Activated naive CD4-positive, alpha-beta T cell treated with anti-CD3 and anti-CD28 coated beads, Interleukin-2, amount 10 ng/mL, durations not matched to agents 7 days and 5 days (primary cell): Measurements from ENCODE around the gene FNIP1.

Experiments
- CTCF ChIA-PET: fragments of 350-600 bp; sonication (Branson Sonifier 250); formaldehyde crosslinking; loops from one replicate; lab custom pipeline; 2021; ENCODE audit warnings: antibody characterized with exemption; lab: Charles Lee
- DNase-seq: peaks from one replicate; pipeline ENCODE4 v3.0.0-alpha.2; 2020
- H3K27ac Mint-ChIP-seq: one replicate; pipeline ENCODE4 v1.8.0; 2021; ENCODE audit warnings: mild to moderate bottlenecking, moderate library complexity, mixed read lengths
- H3K27me3 Mint-ChIP-seq: one replicate; pipeline ENCODE4 v1.8.0; 2021; ENCODE audit warnings: mild to moderate bottlenecking, mixed read lengths
- H3K36me3 Mint-ChIP-seq: one replicate; pipeline ENCODE4 v1.8.0; 2021; ENCODE audit warnings: mixed read lengths
- H3K4me1 Mint-ChIP-seq: one replicate; pipeline ENCODE4 v1.8.0; 2021; ENCODE audit warnings: mixed read lengths
- H3K4me3 Mint-ChIP-seq: one replicate; pipeline ENCODE4 v1.8.0; 2021; ENCODE audit warnings: mild to moderate bottlenecking, moderate library complexity, mixed read lengths
- H3K9me3 Mint-ChIP-seq: one replicate; pipeline ENCODE4 v1.8.0; 2021; ENCODE audit warnings: mixed read lengths

The FNIP1 gene

GRCh38 chr5:131776450-131776849 is 20.4 kb downstream of the FNIP1 start:
- CTCF ChIA-PET = no interaction called here
- no peak overlapping the region for H3K4me3 Mint-ChIP-seq

GRCh38 chr5:131774652-131775367 is 22.0 kb downstream of the FNIP1 start:
- no peak overlapping the region for H3K27ac Mint-ChIP-seq
- DNase-seq = no peak
- H3K4me3 Mint-ChIP-seq = no peak overlapping the region
- H3K36me3 Mint-ChIP-seq = peaks cover 4% of the 10 kb centered on the region
- CTCF ChIA-PET = no interaction called here
- H3K27me3 Mint-ChIP-seq = no peaks in the 10 kb centered on the region
- no peaks in the 10 kb centered on the region for H3K4me1 Mint-ChIP-seq
- no peaks in the 10 kb centered on the region for H3K9me3 Mint-ChIP-seq

More at GRCh38 chr5:131776450-131776849, 20.4 kb downstream of the FNIP1 start:
- peaks cover 7% of the 10 kb centered on the region for H3K4me1 Mint-ChIP-seq
- no peak for DNase-seq
- H3K27me3 Mint-ChIP-seq = no peaks in the 10 kb centered on the region
- H3K36me3 Mint-ChIP-seq = peaks cover 12% of the 10 kb centered on the region
- H3K9me3 Mint-ChIP-seq = no peaks in the 10 kb centered on the region
- no peak overlapping the region for H3K27ac Mint-ChIP-seq

DNA sequence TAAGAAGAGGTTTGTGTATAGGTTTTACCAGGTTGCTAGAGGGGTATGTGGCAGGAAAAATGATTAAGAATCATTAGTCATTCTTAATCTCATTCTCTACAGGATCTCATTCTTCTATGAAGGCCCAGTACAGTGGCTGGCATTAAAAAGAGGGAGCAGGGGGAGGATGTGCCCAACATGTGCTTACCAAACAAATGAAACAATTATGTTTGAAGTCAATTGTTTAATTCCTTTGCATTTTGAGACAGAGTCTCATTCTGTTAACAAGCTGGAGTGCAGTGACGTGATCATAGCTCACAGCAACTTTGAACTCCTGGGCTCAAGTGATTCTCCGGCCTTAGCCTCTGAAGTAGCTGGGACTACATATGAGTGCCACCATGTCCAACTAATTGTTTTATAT is 23.0 kb downstream of the FNIP1 start:
- Mint-ChIP-seq H3K9me3 (no peaks in the 10 kb centered on the region), H3K27me3 (no peaks in the 10 kb centered on the region), H3K4me3 (no peak overlapping the region), H3K4me1 (no peaks in the 10 kb centered on the region), H3K27ac (no peak overlapping the region), H3K36me3 (peaks cover 4% of the 10 kb centered on the region)
- DNase-seq = no peak
- CTCF ChIA-PET = no interaction called here

DNA sequence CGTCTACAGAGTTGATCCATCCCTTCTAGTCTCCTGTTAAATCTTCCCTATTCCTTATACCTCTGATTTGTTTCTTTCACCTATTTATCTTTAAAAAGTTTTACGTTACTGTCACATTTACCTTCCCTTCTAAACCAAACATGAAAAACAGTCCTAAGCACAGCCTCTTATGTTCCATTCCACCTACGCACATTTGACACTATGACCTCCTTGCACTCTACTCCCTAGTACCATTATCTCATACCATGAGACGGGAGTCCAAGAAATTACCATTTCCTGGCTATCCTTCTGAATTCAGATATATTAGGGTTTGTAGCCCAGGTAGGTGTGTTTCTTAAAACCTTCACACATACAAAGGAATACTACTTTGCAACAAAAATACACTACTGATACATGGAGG is 25.1 kb downstream of the FNIP1 start:
- Mint-ChIP-seq H3K36me3 (peaks cover 5% of the 10 kb centered on the region), H3K27ac (no peak overlapping the region), H3K4me3 (no peak overlapping the region), H3K4me1 (no peaks in the 10 kb centered on the region), H3K27me3 (no peaks in the 10 kb centered on the region), H3K9me3 (peaks cover 3% of the 10 kb centered on the region)
- DNase-seq = no peak
- CTCF ChIA-PET = no interaction called here

GRCh38 chr5:131769961-131770360 is 26.9 kb downstream of the FNIP1 start:
- CTCF ChIA-PET = no interaction called here
- H3K4me3 Mint-ChIP-seq = no peak overlapping the region
- no peaks in the 10 kb centered on the region for H3K4me1 Mint-ChIP-seq
- no peak overlapping the region for H3K27ac Mint-ChIP-seq
- H3K36me3 Mint-ChIP-seq = peaks cover 15% of the 10 kb centered on the region
- peaks cover 6% of the 10 kb centered on the region for H3K9me3 Mint-ChIP-seq
- H3K27me3 Mint-ChIP-seq = no peaks in the 10 kb centered on the region
- DNase-seq = no peak

DNA sequence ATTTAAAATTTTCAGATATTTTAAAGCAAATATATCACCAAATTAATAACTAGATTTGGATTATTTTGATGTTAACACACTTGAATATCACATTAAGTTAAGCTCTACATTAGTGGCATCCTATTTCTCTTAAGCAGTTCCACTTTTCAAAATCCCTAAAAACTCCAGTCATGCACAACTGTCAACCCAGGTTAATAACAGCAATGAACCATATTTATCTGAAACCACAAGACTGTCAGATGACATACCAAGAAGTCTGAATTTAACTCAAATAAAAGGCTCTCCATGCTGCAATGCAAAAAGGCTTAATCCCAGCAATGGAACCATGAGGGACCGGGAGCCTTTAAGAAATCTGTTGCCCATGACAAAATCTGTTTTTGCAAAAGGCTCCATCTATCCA is 27.5 kb downstream of the FNIP1 start:
- no peaks in the 10 kb centered on the region for H3K27me3 Mint-ChIP-seq
- no peak overlapping the region for H3K27ac Mint-ChIP-seq
- H3K4me3 Mint-ChIP-seq = no peak overlapping the region
- no peak for DNase-seq
- H3K36me3 Mint-ChIP-seq = peaks cover 20% of the 10 kb centered on the region
- peaks cover 8% of the 10 kb centered on the region for H3K9me3 Mint-ChIP-seq
- H3K4me1 Mint-ChIP-seq = no peaks in the 10 kb centered on the region
- CTCF ChIA-PET = interaction anchor here (0.6 kb wide), 1 partner anchor 509 kb away, joined by 3 read pairs; no protein-coding TSS in a partner anchor

- no peak for DNase-seq
- Mint-ChIP-seq H3K4me1 (no peaks in the 10 kb centered on the region), H3K27ac (no peak overlapping the region), H3K4me3 (no peak overlapping the region), H3K9me3 (peaks cover 16% of the 10 kb centered on the region), H3K27me3 (no peaks in the 10 kb centered on the region), H3K36me3 (peaks cover 28% of the 10 kb centered on the region)
- CTCF ChIA-PET = interaction anchor here (0.8 kb wide), 1 partner anchor 161 kb away, joined by 3 read pairs; no protein-coding TSS in a partner anchor
Measured at GRCh38 chr5:131767891-131768290, 28.9 kb downstream of the FNIP1 start.

DNA sequence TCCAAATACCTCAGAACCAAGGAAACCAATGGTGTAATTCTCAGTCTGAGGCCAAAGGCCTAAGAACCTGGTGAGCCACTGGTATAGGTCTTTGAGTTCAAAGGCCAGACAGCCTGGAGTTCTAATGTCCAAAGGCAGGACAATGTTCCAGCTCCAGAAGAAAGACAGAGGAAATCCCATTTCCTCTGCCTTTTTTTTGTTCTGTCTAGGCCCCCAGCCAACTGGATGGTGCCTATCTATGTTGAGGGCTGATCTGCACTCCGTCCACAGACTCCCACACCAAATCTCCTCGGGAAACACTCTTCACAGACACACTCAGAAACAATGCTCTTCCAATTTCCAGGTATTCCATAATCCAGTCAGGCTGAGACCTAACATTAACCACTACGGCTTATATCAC is 30.1 kb downstream of the FNIP1 start:
- Mint-ChIP-seq H3K4me3 (no peak overlapping the region), H3K27me3 (no peaks in the 10 kb centered on the region), H3K27ac (no peak overlapping the region), H3K9me3 (peaks cover 17% of the 10 kb centered on the region), H3K4me1 (no peaks in the 10 kb centered on the region), H3K36me3 (peaks cover 30% of the 10 kb centered on the region)
- CTCF ChIA-PET = no interaction called here
- no peak for DNase-seq

GRCh38 chr5:131765261-131765660 is 31.6 kb downstream of the FNIP1 start:
- H3K27me3 Mint-ChIP-seq = no peaks in the 10 kb centered on the region
- no peak overlapping the region for H3K27ac Mint-ChIP-seq
- no peaks in the 10 kb centered on the region for H3K4me1 Mint-ChIP-seq
- H3K4me3 Mint-ChIP-seq = no peak overlapping the region
- H3K36me3 Mint-ChIP-seq = peaks cover 32% of the 10 kb centered on the region
- CTCF ChIA-PET = no interaction called here
- DNase-seq = no peak
- H3K9me3 Mint-ChIP-seq = peaks cover 17% of the 10 kb centered on the region

- H3K27me3 Mint-ChIP-seq = no peaks in the 10 kb centered on the region
- DNase-seq = no peak
- peaks cover 6% of the 10 kb centered on the region for H3K4me1 Mint-ChIP-seq
- no peak overlapping the region for H3K27ac Mint-ChIP-seq
- peaks cover 19% of the 10 kb centered on the region for H3K9me3 Mint-ChIP-seq
- no peak overlapping the region for H3K4me3 Mint-ChIP-seq
- H3K36me3 Mint-ChIP-seq = peaks cover 34% of the 10 kb centered on the region
- CTCF ChIA-PET = no interaction called here
Measured at GRCh38 chr5:131763968-131764367, 32.8 kb downstream of the FNIP1 start.

DNA sequence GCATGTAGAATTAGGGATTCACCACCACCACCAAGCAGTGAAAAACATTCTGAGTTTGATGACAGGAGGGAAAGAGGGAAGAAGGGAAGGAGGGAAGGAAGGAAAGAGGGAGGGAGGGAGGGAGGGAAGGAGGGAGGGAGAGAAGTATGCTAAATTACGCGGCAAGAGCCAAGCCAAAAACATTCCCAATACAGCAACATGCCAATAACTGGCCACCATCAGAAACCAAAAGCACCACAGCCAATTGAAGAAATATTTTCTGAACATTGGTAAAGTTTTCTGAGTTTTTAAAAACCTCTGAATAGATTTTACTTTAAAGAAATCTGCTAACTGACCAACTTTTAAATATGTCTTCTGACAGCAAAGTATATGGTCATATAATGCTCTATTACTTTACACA is 36.0 kb downstream of the FNIP1 start:
- H3K27me3 Mint-ChIP-seq = no peaks in the 10 kb centered on the region
- no peak for DNase-seq
- H3K4me1 Mint-ChIP-seq = peaks cover 11% of the 10 kb centered on the region
- H3K9me3 Mint-ChIP-seq = peaks cover 16% of the 10 kb centered on the region
- CTCF ChIA-PET = no interaction called here
- no peak overlapping the region for H3K4me3 Mint-ChIP-seq
- peaks cover 28% of the 10 kb centered on the region for H3K36me3 Mint-ChIP-seq
- no peak overlapping the region for H3K27ac Mint-ChIP-seq

DNA sequence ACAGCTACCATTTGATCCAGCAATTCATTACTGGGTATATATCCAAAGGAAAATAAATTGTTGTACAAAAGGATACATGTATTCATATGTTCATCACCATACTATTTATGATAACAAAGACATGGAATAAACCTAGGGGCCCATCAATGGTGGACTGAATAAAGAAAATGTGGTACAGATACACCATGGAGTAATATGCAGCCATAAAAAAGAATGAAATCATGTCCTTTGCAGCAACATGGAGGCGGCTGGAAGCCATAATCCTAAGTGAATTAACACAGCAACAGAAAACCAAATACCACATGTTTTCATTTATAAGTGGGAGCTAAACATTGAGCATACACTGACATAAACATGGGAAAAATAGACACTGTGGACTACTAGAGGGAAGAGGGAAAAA is 37.1 kb downstream of the FNIP1 start:
- CTCF ChIA-PET = no interaction called here
- Mint-ChIP-seq H3K9me3 (peaks cover 12% of the 10 kb centered on the region), H3K27ac (no peak overlapping the region), H3K4me3 (no peak overlapping the region), H3K36me3 (peaks cover 24% of the 10 kb centered on the region), H3K4me1 (peaks cover 14% of the 10 kb centered on the region), H3K27me3 (no peaks in the 10 kb centered on the region)
- DNase-seq = no peak

GRCh38 chr5:131758520-131758900 is 38.3 kb downstream of the FNIP1 start:
- CTCF ChIA-PET = no interaction called here
- Mint-ChIP-seq H3K36me3 (peaks cover 18% of the 10 kb centered on the region), H3K9me3 (peaks cover 7% of the 10 kb centered on the region), H3K27me3 (no peaks in the 10 kb centered on the region), H3K4me3 (no peak overlapping the region), H3K4me1 (peaks cover 18% of the 10 kb centered on the region), H3K27ac (no peak overlapping the region)
- no peak for DNase-seq

DNA sequence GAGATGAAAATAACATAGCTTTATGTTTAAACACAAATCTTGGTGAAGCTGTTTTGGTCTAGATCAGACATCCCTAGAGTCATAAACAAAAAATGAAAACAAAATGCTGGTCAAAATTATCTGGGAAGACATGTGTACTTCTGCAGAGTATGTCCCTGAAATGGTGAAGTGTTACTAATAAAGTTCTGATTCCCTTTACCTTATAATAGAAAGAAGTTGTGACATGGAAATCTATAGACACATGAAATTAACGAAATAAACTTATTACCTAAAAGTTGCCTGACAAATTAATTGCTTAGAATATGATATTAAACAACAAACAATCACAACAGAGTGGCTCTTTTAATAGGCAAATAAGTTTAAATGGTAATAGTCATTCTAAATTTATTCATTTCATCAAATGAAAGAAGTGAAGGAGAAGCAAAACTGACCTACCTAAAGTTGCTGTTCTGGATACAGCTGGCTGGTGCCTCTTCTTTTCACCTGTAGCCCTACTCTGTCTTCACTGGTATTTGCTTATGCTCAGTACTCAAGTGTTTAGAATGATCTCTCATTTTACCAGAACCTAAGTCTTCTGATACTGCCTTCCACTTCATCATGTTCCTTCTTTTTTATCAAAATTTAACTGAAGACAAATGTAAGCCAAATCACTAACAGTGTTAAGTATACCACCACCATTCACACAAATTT is 38.8 kb downstream of the FNIP1 start:
- no peak overlapping the region for H3K27ac Mint-ChIP-seq
- DNase-seq = no peak
- H3K27me3 Mint-ChIP-seq = no peaks in the 10 kb centered on the region
- H3K4me1 Mint-ChIP-seq = peaks cover 18% of the 10 kb centered on the region
- H3K4me3 Mint-ChIP-seq = no peak overlapping the region
- CTCF ChIA-PET = no interaction called here
- peaks cover 5% of the 10 kb centered on the region for H3K9me3 Mint-ChIP-seq
- H3K36me3 Mint-ChIP-seq = peaks cover 18% of the 10 kb centered on the region

GRCh38 chr5:131756942-131757341 is 39.9 kb downstream of the FNIP1 start:
- Mint-ChIP-seq H3K9me3 (peaks cover 3% of the 10 kb centered on the region), H3K27me3 (no peaks in the 10 kb centered on the region), H3K4me1 (peaks cover 18% of the 10 kb centered on the region), H3K27ac (no peak overlapping the region), H3K4me3 (no peak overlapping the region), H3K36me3 (peaks cover 16% of the 10 kb centered on the region)
- DNase-seq = no peak
- CTCF ChIA-PET = no interaction called here
